IPS-15b (cell line): ENCODE results near the gene TCF25.
"Not testable (repeated sequence)": the region's sequence is repeated elsewhere in the genome, so short reads cannot be mapped to it uniquely, and the experiment has no call there.

Experiments
- H3K27me3 ChIP-seq: one replicate; pipeline ENCODE4 v1.6.1; 2013; ENCODE audit warnings: low read length; ENCODE audit not compliant: control insufficient read depth, insufficient read depth
- H3K36me3 ChIP-seq: one replicate; pipeline ENCODE4 v1.6.1; 2013; ENCODE audit warnings: low read length; ENCODE audit not compliant: control insufficient read depth, insufficient read depth
- H3K4me1 ChIP-seq: one replicate; pipeline ENCODE4 v1.6.1; 2013; ENCODE audit warnings: mild to moderate bottlenecking, low read length; ENCODE audit not compliant: control insufficient read depth, insufficient read depth
- H3K4me3 ChIP-seq: one replicate; pipeline ENCODE4 v1.5.1; 2013; ENCODE audit warnings: low read depth, low read length
- H3K9ac ChIP-seq: one replicate; pipeline ENCODE4 v1.6.1; 2013; ENCODE audit warnings: low read depth, mild to moderate bottlenecking, low read length
- H3K9me3 ChIP-seq: one replicate; pipeline ENCODE4 v1.6.1; 2013; ENCODE audit warnings: mild to moderate bottlenecking, low read length; ENCODE audit not compliant: control insufficient read depth, insufficient read depth

Gene TCF25

DNA sequence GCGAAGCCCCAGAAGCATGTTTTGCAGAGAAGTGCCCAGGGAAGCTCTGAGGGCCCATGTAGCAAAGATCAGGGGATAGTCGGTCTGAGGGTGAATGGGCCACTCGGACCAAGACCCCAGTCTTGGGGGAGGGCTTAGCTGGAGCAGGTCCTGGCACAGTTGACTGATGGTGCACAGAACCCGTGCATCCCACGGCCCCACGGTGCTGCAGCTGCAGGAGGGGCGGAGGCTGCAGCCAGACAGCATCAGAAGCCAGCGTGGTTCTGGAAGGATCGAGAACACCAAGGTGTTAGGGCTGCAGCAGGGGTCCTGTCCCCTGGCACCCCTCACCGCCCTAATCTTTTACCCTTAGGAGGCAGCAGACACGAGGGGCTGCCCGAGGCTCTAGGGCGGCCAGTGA is 38.8 kb downstream of the TCF25 start:
- peaks cover 29% of the 10 kb centered on the region for H3K36me3 ChIP-seq

DNA sequence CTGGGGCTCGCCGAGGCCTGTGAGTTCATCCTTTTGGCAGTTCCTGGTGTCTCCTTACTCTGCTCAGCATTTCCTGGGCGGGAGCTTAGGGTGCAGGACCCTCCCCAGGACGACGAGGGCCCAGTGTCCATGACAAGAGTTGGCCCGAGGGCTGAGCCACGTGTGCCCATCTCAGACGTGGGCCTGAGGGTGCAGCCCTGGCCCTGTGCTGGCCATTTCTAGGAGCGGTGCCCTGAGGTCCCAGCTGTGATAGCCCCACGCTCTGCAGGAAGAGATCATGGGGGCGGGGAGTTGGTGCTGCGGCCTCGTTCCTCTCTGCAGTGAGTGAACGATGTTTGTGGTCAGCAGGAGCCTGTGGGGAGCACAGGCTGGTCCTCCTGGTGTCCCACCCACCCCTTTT is 39.2 kb downstream of the TCF25 start:
- Histone ChIP-seq H3K27me3 (no peaks in the 10 kb centered on the region), H3K4me3 (no peak overlapping the region)

More for the DNA sequence above, 38.8 kb downstream of the TCF25 start:
- H3K4me3 ChIP-seq = no peak overlapping the region
- peaks cover 3% of the 10 kb centered on the region for H3K4me1 ChIP-seq
- H3K27me3 ChIP-seq = no peaks in the 10 kb centered on the region
- no peak overlapping the region for H3K9ac ChIP-seq
- H3K9me3 ChIP-seq = no peaks in the 10 kb centered on the region

DNA sequence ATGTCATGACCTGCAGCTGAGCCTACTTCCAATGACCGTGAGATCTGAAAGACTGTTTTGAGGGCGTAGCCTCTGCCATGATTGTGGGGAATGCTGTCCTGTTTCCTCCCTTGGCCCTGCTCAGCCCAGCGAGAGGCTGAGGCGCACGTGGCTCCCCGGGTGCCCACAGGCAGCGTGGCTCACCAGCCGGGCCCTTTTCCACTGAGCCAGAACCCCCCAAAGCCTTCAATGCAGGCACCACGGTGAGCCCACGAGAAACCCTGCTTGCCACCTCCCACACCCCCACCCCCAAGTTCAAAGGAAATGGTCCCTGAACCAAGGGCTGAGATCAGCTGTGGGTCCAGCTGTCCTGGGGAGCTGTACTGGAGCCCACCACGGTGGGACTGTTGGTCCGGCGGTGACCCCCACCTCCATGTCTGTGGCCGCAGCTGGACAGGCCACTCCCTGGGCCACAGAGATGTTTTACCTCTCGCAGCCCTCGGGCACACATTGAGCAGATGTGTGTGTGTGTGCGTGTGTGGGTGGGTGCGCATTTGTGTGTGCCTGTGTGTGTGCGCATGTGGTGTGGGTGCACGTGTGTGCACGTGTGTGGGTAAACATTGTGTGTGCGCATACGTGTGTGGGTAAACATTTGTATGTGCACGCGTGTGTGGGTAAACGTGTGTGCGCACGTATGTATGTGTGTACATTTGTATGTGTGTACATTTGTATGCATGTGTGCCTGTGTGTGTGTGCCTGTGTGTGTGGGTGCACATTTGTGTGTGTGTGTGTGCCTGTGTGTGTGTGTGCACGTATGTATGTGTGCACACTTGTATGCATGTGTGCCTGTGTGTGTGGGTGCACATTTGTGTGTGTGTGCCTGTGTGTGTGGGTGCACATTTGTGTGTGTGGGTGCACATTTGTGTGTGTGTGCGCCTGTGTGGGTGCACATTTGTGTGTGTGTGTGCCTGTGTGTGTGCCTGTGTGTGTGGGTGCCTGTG is 40.3 kb downstream of the TCF25 start:
- Histone ChIP-seq H3K9ac (no peak overlapping the region), H3K9me3 (no peaks in the 10 kb centered on the region), H3K4me3 (no peak overlapping the region), H3K4me1 (peaks cover 3% of the 10 kb centered on the region), H3K36me3 (peaks cover 20% of the 10 kb centered on the region), H3K27me3 (no peaks in the 10 kb centered on the region)

More for the DNA sequence above, 39.2 kb downstream of the TCF25 start:
- no peaks in the 10 kb centered on the region for H3K9me3 ChIP-seq
- no peak overlapping the region for H3K9ac ChIP-seq
- peaks cover 3% of the 10 kb centered on the region for H3K4me1 ChIP-seq
- H3K36me3 ChIP-seq = peaks cover 29% of the 10 kb centered on the region

DNA sequence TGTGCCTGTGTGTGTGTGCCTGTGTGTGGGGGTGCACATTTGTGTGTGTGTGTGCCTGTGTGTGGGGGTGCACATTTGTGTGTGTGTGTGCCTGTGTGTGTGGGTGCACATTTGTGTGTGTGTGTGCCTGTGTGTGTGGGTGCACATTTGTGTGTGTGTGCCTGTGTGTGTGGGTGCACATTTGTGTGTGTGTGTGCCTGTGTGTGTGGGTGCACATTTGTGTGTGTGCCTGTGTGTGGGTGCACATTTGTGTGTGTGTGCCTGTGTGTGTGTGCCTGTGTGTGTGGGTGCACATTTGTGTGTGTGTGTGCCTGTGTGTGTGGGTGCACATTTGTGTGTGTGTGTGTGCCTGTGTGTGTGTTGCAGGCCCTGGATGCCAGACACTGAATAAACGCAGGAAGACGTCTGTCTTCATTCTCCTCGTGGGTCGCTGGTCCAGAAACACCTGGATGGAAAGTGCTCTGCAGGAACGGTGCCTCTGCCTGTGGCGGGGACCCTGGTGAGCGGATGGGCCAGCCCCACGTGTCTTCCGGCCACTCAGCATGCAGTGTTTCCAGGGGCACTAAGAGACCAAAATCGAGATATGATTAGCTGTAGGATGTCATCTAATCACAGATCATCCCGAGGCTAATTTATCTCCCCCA is 41.4 kb downstream of the TCF25 start:
- not testable (repeated sequence) for H3K27me3 ChIP-seq, H3K9me3 ChIP-seq, H3K4me1 ChIP-seq, H3K4me3 ChIP-seq, H3K9ac ChIP-seq
- H3K36me3 ChIP-seq = peaks cover 18% of the 10 kb centered on the region

DNA sequence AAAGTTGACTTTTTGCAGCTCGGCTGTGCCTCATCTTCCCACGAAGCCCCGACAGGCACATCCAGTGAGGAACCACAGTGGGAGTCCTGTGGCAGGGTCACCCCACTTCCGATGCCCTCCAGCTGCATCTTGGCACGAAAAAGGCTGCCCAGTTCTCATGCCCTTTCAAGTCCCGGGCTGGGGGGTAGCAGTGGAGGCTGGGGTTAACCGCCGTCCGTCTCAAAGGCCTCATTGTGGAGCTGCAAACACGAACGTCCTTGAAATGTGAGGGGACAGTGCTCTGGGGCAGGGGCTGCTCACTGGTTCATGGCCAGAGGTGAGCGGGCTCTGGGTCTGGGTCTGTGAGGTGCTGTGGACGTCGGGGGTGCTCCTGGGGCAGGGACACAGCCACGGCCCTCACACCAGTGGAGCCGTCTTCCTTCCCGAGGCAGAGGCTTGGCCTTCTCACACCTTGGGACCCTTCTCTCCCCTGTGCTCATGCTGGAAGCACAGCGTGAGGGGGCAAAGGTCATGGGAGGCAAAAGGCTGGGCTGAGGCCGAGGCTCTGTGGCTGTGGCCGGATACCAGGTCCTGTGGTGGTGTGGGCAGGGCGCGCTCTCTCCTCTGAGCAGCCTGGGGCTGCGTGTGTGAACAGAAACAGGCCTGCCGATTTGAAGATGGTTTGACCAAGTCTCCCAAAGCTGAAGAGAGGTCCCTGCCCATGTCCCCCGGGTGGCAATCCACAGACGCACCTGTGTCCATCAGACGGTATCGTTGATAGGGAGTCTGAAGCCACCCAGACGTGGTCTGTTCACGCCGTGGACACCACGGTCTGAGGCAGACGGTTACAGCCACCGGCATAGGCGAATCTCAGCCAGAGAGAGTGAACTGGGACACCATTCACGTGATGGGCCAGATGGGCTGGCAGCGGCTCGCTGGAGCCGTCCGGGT is 42.2 kb downstream of the TCF25 start:
- peak overlapping the region; percentile 12 for H3K9ac ChIP-seq
- H3K9me3 ChIP-seq = no peaks in the 10 kb centered on the region
- peaks cover 18% of the 10 kb centered on the region for H3K36me3 ChIP-seq
- H3K4me3 ChIP-seq = no peak overlapping the region
- H3K4me1 ChIP-seq = peaks cover 3% of the 10 kb centered on the region
- H3K27me3 ChIP-seq = peaks cover 6% of the 10 kb centered on the region

DNA sequence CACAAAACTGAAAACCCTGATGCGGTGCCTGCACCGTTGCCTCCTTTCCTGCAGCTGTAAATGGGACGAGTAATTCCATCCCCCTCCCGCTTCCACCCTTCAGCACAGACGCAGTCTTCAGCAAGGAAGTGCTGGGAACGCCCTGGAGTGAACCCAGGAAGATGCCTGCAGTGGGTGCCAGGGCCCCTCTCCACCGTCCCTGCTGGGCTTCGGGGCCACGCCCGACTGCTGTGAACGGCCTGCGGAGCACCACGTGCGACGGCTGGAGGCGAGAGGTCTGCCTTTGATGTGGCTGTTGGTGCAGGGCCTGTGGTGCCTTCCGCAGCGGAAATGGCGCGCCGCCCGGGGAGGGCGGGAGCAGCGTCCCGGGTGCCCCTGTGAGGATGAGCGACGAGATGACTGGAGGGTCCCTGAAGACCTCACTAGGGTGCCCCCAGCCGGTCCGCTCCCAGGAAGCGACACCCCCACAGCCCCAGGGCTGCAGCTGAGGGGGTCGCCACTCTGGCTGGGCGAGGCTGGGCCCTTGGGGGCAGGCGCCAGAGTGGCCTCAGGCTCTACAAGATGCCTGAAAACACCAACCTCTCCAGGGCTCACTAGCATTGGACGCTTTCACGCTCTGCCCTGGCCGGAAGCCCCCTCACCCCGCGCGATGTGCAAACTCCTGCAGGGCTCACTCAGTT is 44.5 kb downstream of the TCF25 start:
- Histone ChIP-seq H3K36me3 (peaks cover 3% of the 10 kb centered on the region), H3K4me3 (peak overlapping the region; percentile 75), H3K4me1 (peaks cover 7% of the 10 kb centered on the region), H3K9ac (peak overlapping the region; percentile 47), H3K27me3 (peaks cover 10% of the 10 kb centered on the region), H3K9me3 (no peaks in the 10 kb centered on the region)

DNA sequence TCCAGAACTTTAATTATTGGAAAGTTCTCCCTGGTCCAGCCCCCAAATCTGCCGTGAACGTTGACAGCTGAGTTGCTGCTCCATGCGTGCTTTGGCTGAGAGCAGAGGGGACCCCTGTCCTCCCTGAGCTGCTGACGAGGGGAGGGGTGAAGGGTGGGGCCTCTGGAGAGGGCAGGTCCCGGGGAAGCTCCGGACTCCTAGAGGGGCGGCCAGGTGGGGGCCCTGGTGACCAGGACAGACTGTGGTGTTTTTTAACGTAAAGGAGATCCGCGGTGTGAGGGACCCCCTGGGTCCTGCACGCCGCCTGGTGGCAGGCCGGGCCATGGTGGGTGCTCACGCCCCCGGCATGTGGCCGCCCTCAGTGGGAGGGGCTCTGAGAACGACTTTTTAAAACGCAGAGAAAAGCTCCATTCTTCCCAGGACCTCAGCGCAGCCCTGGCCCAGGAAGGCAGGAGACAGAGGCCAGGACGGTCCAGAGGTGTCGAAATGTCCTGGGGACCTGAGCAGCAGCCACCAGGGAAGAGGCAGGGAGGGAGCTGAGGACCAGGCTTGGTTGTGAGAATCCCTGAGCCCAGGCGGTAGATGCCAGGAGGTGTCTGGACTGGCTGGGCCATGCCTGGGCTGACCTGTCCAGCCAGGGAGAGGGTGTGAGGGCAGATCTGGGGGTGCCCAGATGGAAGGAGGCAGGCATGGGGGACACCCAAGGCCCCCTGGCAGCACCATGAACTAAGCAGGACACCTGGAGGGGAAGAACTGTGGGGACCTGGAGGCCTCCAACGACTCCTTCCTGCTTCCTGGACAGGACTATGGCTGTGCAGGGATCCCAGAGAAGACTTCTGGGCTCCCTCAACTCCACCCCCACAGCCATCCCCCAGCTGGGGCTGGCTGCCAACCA is 45.3 kb downstream of the TCF25 start, which contains the start of gene MC1R:
Gene MC1R, plus strand, starts transcription at position 410 of the 895 bp plus-strand sequence. Its CDS starts 397 bp downstream, at position 807.
- H3K4me3 ChIP-seq = peak within 1 kb of the TSS; percentile 75
- H3K36me3 ChIP-seq = peaks cover 3% of the 10 kb centered on the region
- peaks cover 10% of the 10 kb centered on the region for H3K27me3 ChIP-seq
- H3K4me1 ChIP-seq = peaks cover 7% of the 10 kb centered on the region
- no peaks in the 10 kb centered on the region for H3K9me3 ChIP-seq
- peak within 1 kb of the TSS; percentile 47 for H3K9ac ChIP-seq

DNA sequence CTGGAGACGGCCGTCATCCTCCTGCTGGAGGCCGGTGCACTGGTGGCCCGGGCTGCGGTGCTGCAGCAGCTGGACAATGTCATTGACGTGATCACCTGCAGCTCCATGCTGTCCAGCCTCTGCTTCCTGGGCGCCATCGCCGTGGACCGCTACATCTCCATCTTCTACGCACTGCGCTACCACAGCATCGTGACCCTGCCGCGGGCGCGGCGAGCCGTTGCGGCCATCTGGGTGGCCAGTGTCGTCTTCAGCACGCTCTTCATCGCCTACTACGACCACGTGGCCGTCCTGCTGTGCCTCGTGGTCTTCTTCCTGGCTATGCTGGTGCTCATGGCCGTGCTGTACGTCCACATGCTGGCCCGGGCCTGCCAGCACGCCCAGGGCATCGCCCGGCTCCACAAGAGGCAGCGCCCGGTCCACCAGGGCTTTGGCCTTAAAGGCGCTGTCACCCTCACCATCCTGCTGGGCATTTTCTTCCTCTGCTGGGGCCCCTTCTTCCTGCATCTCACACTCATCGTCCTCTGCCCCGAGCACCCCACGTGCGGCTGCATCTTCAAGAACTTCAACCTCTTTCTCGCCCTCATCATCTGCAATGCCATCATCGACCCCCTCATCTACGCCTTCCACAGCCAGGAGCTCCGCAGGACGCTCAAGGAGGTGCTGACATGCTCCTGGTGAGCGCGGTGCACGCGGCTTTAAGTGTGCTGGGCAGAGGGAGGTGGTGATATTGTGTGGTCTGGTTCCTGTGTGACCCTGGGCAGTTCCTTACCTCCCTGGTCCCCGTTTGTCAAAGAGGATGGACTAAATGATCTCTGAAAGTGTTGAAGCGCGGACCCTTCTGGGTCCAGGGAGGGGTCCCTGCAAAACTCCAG is 46.4 kb downstream of the TCF25 start:
- Histone ChIP-seq H3K9me3 (no peaks in the 10 kb centered on the region), H3K27me3 (peaks cover 10% of the 10 kb centered on the region), H3K4me1 (peaks cover 7% of the 10 kb centered on the region), H3K36me3 (peaks cover 3% of the 10 kb centered on the region), H3K9ac (no peak overlapping the region), H3K4me3 (no peak overlapping the region)

DNA sequence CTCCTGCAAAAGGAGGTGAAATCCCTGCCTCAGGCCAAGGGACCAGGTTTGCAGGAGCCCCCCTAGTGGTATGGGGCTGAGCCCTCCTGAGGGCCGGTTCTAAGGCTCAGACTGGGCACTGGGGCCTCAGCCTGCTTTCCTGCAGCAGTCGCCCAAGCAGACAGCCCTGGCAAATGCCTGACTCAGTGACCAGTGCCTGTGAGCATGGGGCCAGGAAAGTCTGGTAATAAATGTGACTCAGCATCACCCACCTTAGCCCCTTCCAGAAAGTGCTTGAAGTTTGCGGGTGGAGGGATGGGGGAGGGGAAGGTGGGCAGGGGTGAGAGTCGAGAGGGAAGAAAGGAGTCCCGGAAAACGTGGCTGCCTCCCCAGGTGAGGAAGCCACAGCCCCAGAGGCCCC is 47.3 kb downstream of the TCF25 start:
- Histone ChIP-seq H3K27me3 (peaks cover 10% of the 10 kb centered on the region), H3K9me3 (no peaks in the 10 kb centered on the region), H3K9ac (no peak overlapping the region), H3K4me1 (peaks cover 7% of the 10 kb centered on the region), H3K4me3 (no peak overlapping the region), H3K36me3 (peaks cover 3% of the 10 kb centered on the region)
